MM.1S (cell line): ENCODE data around the gene ANKRD52.

Experiments used
- DNase-seq: peaks from one replicate; pipeline ENCODE4 v3.0.0-alpha.2; 2015
- H2AFZ ChIP-seq: fragments of 300-600 bp; sonication (generic); 2 replicates; pipeline ENCODE4 v1.6.0; 2016; ENCODE audit warnings: antibody characterized with exemption, low read length
- H3F3A ChIP-seq: fragments of 300-600 bp; sonication (generic); 2 replicates; pipeline ENCODE4 v1.6.1; 2016; ENCODE audit warnings: mild to moderate bottlenecking, antibody characterized with exemption, low read length, moderate library complexity, mixed read lengths; ENCODE audit not compliant: insufficient read depth
- H3K27ac ChIP-seq: fragments of 300-600 bp; sonication (generic); 2 replicates; pipeline ENCODE4 v1.5.1; 2016; ENCODE audit warnings: mild to moderate bottlenecking, low read length
- H3K27me3 ChIP-seq: fragments of 300-600 bp; sonication (generic); replicated peaks from 2 replicates; pipeline ENCODE4 v1.6.0; 2016; ENCODE audit warnings: low read length; ENCODE audit not compliant: insufficient read depth
- H3K36me3 ChIP-seq: fragments of 300-600 bp; sonication (generic); replicated peaks from 2 replicates; pipeline ENCODE4 v1.6.1; 2016; ENCODE audit warnings: mild to moderate bottlenecking, low read length, mixed read lengths; ENCODE audit not compliant: insufficient read depth
- H3K4me1 ChIP-seq: fragments of 300-600 bp; sonication (generic); 2 replicates; pipeline ENCODE4 v1.6.1; 2016; ENCODE audit warnings: low read length, mixed read lengths
- H3K4me2 ChIP-seq: fragments of 300-600 bp; sonication (generic); 2 replicates; pipeline ENCODE4 v1.6.0; 2016; ENCODE audit warnings: low read depth, low read length
- H3K4me3 ChIP-seq: fragments of 300-600 bp; sonication (generic); 2 replicates; pipeline ENCODE4 v1.5.1; 2016; ENCODE audit warnings: low read length, mixed read lengths
- H3K79me2 ChIP-seq: fragments of 300-600 bp; sonication (generic); 2 replicates; pipeline ENCODE4 v1.6.1; 2016; ENCODE audit warnings: mixed run types, low read length, mixed read lengths
- H3K9ac ChIP-seq: fragments of 300-600 bp; sonication (generic); 2 replicates; pipeline ENCODE4 v1.6.1; 2016; ENCODE audit warnings: low read length, mixed read lengths
- H3K9me2 ChIP-seq: fragments of 300-600 bp; sonication (generic); replicated peaks from 2 replicates; pipeline ENCODE4 v1.6.1; 2016; ENCODE audit warnings: mild to moderate bottlenecking, low read length, mixed read lengths; ENCODE audit not compliant: insufficient read depth
- H3K9me3 ChIP-seq: fragments of 300-600 bp; sonication (generic); replicated peaks from 2 replicates; pipeline ENCODE4 v1.6.1; 2016; ENCODE audit warnings: mild to moderate bottlenecking, low read length, mixed read lengths; ENCODE audit not compliant: insufficient read depth
- H4K20me1 ChIP-seq: fragments of 300-600 bp; sonication (generic); 2 replicates; pipeline ENCODE4 v1.6.1; 2016; ENCODE audit warnings: mild to moderate bottlenecking, low read length, moderate library complexity, mixed read lengths; ENCODE audit not compliant: insufficient read depth
- CTCF ChIP-seq: fragments of 300-600 bp; sonication (generic); IDR thresholded peaks from 2 replicates; pipeline ENCODE4 v1.5.1; 2016; ENCODE audit warnings: antibody characterized with exemption, low read length, mixed read lengths
- EZH2 ChIP-seq: fragments of 300-600 bp; sonication (generic); optimal IDR thresholded peaks from 2 replicates; pipeline ENCODE3; 2017; ENCODE audit warnings: low read depth, mild to moderate bottlenecking, antibody characterized with exemption, low read length, mixed read lengths
- EZH2phosphoT487 ChIP-seq: fragments of 300-600 bp; sonication (generic); IDR thresholded peaks from 2 replicates; pipeline ENCODE4 v1.6.1; 2018; ENCODE audit warnings: antibody characterized with exemption, low read length

Gene ANKRD52

GRCh38 chr12:56304276-56304675 is 46.1 kb upstream of the ANKRD52 start:
- Histone ChIP-seq H3K9me3 (no peaks in the 10 kb centered on the region), H3K79me2 (peaks cover 20% of the 10 kb centered on the region), H4K20me1 (no peaks in the 10 kb centered on the region), H3F3A (peaks cover 18% of the 10 kb centered on the region), H3K4me1 (peaks cover 18% of the 10 kb centered on the region), H3K4me3 (no peak overlapping the region), H3K36me3 (no peaks in the 10 kb centered on the region), H3K9me2 (no peaks in the 10 kb centered on the region), H3K4me2 (no peak overlapping the region), H3K9ac (no peak overlapping the region), H3K27me3 (no peaks in the 10 kb centered on the region), H3K27ac (no peak overlapping the region), H2AFZ (no peak overlapping the region)
- DNase-seq = no peak
- TF ChIP-seq EZH2 = no peak
- TF ChIP-seq CTCF = no peak

GRCh38 chr12:56300644-56301464 is 42.7 kb upstream of the ANKRD52 start:
- H3K9me3 ChIP-seq = no peaks in the 10 kb centered on the region
- H3K36me3 ChIP-seq = no peaks in the 10 kb centered on the region; the same call in 1 of the 2 replicates
- peak overlapping the region; percentile 74; the same call in 1 of the 2 replicates for H3K27ac ChIP-seq
- no peaks in the 10 kb centered on the region for H4K20me1 ChIP-seq
- H3K27me3 ChIP-seq = no peaks in the 10 kb centered on the region
- TF ChIP-seq EZH2phosphoT487 (no peak), CTCF (no peak), EZH2 (no peak)
- peak overlapping the region; percentile 56; the same call in 1 of the 2 replicates for H3K9ac ChIP-seq
- peaks cover 54% of the 10 kb centered on the region for H3K79me2 ChIP-seq
- peak overlapping the region; percentile 81 for H2AFZ ChIP-seq
- peaks cover 26% of the 10 kb centered on the region for H3K4me1 ChIP-seq
- peak overlapping the region; percentile 95 for H3K4me3 ChIP-seq
- peak overlapping the region; percentile 91 for H3K4me2 ChIP-seq
- peak; percentile 17 for DNase-seq
- H3F3A ChIP-seq = peaks cover 21% of the 10 kb centered on the region
- no peaks in the 10 kb centered on the region for H3K9me2 ChIP-seq

GRCh38 chr12:56299853-56300643 is 41.9 kb upstream of the ANKRD52 start, which contains the start of gene CS:
TSS of gene CS (minus strand) at chr12:56300330. CDS start at chr12:56300201, 129 bp downstream.
- TF ChIP-seq EZH2 = no peak
- H3F3A ChIP-seq = peaks cover 21% of the 10 kb centered on the region
- H2AFZ ChIP-seq = peak within 1 kb of the TSS; percentile 81
- H3K9ac ChIP-seq = peak within 1 kb of the TSS; percentile 76
- peaks cover 62% of the 10 kb centered on the region for H3K79me2 ChIP-seq
- H3K36me3 ChIP-seq = no peaks in the 10 kb centered on the region; the same call in 1 of the 2 replicates
- H4K20me1 ChIP-seq = no peaks in the 10 kb centered on the region
- peak within 1 kb of the TSS; percentile 95 for H3K4me3 ChIP-seq
- H3K27ac ChIP-seq = peak within 1 kb of the TSS; percentile 74
- no peaks in the 10 kb centered on the region for H3K9me2 ChIP-seq
- peak; percentile 99 for DNase-seq
- H3K9me3 ChIP-seq = no peaks in the 10 kb centered on the region
- H3K4me1 ChIP-seq = peaks cover 26% of the 10 kb centered on the region
- no peaks in the 10 kb centered on the region for H3K27me3 ChIP-seq
- H3K4me2 ChIP-seq = peak within 1 kb of the TSS; percentile 91
